CD1c-positive myeloid dendritic cell (primary cell): Measurements from ENCODE around the gene CDH13.

ENCODE experiments used
- DNase-seq: peaks from one replicate; pipeline ENCODE4 v3.0.0-alpha.2; 2016; ENCODE audit errors: extremely low spot score

The CDH13 gene

DNA sequence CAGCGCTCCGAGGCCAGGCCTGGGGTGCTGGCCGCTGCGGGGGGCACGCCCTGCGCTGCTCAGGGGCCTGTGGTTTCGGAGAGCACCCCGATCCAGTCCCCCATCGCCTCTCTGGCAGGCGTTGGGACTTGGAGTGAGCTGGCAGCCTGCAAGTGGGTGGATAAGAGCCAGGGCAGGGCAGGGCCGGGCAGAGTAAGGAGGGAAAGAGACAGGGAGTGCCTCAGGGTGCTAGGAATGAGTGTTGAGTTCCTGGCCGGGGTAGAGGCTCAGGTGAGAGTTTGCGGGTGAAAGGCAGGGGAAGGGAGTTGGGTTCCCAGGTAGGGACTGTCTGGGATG is 1.3 kb downstream of the CDH13 start:
- DNase-seq: no peak

DNA sequence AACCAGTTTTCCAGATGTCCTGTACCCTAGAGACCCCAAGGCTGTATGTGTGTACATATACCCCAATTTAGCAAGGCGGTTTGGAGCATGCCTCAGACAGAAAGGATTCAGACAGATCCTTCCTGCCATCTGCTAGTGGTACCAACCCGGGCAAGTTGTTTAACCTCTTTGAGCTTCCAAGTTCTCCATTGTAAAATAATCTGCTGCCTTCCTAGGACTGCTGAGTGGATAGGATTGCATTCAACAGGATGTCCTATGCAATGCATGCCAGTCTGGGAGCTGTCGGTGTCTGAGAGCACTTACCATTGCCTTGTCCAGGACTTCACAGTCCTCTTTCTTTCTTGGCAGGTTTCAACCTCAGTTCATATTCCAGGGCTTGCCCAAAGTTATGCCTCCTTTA is 1.9 kb downstream of the CDH13 start:
- DNase-seq: no peak

GRCh38 chr16:82629441-82630027 is 2.8 kb downstream of the CDH13 start:
- no peak for DNase-seq

DNA sequence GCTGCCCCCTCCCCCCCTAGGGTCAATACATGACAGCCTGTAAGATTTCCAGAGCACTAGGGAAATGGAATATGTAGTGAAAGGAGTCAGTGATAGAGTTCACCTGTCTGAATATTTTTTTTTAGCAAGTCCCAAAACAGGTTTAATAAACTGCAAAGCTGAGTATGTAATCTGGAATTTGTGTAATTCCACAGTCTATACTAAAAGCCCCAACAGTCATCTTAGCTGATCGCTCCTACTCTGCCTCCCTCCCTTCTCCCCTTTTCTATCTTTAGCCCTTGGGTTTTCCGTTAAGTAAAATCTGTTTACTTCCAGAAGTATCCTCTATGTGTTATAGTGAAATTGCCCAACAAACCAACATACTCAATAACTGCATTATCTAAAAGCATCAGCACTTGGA is 3.5 kb downstream of the CDH13 start:
- DNase-seq: no peak

DNA sequence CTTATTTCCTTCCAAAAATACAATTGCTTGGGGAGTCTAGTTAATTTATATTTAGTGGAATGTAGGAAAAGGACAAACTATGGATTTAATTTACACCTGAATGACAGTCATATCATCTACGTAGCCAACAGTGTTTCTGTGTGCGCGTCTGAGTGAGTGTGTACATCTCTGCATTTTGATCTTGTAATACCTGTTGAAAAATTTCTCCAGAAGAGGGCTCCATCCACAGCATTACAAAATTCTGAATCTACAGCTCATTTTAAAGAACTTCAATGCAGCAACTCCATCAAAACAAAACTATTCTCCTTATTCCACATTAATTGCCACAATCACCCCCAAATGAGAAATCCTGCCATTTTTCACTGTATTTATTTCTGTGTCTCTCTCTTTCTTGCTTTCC is 3.9 kb downstream of the CDH13 start:
- no peak for DNase-seq

DNA sequence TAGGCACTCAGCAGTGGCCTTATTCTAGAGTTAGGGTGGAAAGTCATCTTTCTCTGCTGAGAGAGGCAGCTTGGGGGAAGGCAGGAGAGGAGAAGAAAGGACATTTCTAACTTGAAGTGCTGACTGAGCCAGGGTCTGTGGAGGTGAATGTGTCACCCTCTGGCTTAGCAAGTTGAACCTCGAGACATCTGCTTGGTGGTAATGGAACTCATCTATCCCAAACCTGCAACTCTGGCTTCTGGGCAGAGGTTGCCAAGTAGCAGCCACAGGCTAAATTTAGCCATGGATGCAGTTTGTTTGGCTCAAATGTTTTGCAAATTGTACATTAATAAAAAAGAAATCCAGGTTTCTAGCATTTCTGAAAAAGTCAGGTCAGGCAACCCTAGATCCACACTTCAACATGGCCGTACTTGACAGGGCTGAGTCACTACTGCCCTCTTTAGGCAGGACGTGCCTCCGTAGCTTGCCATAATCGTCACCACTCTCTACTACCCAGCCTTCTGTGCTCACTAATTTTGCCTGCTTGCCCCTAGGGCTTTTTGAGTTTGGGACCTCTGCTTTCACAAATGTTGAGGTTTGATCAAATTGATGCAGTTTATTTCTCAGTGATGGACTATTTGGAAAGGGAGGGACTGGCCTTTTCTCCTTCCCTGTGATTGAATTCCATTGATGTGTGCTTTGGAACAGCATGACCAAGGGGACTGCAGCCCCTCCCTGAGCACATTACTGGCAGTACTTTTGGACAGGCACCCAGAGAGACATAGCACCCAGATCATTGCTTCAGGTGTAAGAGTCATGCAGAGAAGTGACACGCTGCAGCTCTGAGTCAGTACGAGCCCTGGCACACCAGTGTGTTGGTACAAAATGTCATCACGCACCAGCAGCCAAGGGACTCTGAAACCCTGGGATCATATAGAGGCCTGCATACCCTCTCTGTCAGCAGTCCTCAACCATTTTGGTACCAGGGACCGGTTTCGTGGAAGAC is 5.2 kb downstream of the CDH13 start:
- DNase-seq: no peak

DNA sequence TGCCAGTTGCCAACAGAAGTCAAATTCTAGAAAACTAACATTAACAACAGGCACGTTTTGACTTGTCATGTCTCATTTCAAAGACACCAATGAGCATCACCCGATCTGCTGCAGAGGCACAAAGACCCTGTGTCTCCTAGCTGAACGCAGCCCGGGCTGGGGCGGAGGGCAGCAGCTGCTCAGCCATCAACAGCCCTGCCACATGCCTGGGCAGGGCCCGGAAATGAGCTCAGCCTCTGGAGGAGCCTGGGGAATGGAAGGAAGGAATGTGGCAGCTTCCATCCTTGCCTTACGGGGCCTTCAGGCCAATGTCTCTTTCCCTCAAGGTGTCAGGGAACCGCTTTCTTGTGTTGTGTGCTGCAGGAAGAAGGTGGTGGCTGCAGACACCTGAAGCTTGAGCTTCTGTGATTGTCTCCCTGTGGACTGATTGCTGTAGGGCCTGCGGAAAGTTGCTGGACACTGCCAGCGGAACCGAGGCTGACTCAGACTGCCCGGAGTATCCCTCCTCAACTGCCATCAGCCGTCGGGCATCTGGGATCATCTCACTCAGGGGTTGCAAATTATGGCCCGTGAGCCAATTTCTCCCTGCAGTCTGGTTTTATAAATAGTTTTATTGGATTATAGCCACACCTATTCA is 7.3 kb downstream of the CDH13 start:
- no peak for DNase-seq

DNA sequence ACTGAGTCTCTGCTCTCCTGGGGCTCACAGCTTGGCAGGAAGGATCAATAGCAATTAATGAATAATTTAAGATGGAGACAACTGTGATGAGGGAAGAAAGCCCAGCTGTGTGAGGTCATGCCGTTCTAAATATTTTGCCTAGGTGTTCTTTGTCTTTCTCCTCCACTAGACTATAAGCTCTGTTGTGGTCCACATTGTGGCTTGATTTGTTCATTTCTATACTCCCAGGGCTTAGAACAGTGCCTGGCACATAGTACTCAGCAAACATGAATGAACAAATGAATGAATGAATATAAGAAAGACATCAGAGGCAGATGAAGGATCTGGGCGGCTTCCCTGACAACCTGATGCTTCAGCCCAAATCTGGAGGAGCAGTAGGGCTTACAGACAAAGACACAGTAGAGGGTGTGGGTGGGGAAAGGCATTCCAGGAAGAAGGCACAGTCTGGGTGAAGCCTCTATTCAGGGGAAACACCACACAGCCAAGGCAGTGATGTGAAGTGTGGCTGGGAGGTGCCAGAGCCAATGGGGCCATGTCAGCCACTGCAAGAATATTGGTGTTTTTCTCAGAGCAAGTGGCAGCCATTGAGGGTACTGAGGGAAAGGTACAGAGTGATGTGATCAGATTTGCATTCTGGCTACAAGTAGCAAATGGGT is 8.3 kb downstream of the CDH13 start:
- no peak for DNase-seq

DNA sequence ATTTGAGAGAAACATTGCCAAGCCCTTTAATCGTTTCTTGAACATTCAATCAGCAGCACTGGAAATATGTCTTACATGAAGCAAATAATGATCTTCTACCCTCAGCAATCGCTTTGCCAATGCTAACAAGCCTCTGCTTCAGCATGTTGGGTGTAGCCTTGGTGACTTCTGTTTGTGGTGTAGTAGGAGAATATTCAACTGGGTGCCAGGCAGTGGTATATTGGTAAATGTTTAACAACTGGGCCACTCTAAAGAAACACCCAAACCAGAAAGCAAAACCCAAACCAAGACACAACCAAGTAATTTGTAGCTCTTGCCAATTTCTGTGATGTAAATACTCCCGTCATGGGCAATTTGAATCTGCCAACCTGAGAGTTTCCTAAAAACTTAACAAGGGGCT is 9.7 kb downstream of the CDH13 start:
- DNase-seq: no peak

GRCh38 chr16:82636958-82637357 is 10.2 kb downstream of the CDH13 start:
- DNase-seq: no peak

DNA sequence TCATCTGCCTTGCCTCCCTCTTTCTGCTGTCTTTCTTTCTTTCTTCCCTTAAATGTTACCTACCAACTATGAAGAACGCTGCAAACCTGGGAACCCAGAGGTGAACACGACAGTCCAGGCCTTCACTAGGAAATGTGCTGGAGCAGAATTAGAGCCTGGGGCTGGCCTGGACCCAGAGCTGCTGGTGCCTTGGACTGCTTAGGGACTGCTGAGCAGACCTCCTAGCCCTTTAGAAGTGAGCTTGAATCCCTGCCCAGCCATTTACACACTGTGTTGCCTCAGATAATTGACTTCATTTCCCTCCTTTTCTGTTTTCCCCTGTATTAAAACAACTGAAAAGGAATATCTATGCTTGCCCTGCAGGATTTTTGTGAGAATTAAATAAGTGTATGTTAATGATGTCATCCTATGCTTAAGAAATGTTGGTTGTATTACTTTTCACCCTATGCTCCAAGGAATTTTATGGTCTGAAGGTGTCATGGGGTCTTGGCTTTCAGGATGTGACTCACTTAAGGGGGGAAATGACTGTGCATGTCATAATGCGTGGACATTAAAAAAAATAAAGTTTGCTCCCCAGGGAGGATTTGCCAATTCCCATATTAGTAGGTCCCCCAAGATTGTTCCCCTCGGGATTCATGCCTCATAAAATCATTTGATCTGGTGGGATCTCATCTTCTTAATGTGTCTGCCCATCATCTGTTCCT is 11.5 kb downstream of the CDH13 start:
- DNase-seq: no peak

GRCh38 chr16:82639263-82639662 is 12.5 kb downstream of the CDH13 start:
- no peak for DNase-seq

- DNase-seq: peak; percentile 20
These were observed 13.0 kb downstream of the CDH13 start for GRCh38 chr16:82639666-82640336.

- DNase-seq: no peak
These were observed 14.7 kb downstream of the CDH13 start for GRCh38 chr16:82641336-82641984.

GRCh38 chr16:82643136-82643535 is 16.4 kb downstream of the CDH13 start:
- no peak for DNase-seq

- no peak for DNase-seq
These were observed 17.3 kb downstream of the CDH13 start for GRCh38 chr16:82643936-82644630.

GRCh38 chr16:82646504-82646903 is 19.7 kb downstream of the CDH13 start:
- DNase-seq: no peak

DNA sequence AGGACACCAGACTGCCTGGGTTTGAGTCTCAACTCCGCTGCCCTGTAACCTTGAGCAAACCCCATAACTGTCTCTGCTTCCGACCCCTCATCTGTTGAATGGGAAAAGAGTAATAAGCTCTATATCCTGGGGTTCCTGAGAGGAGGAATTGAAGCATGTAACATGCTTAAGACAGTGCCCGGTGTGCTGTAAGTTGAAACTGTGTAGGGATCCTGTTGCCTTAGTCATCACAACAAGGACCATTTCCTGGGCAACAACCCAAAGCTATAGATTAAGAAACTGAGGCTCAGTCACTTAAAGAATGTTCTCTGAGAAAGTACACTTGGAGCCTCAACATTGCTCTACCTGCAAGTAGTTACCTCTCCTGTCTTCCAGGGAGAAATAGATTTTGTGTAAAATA is 23.0 kb downstream of the CDH13 start:
- DNase-seq: no peak

DNA sequence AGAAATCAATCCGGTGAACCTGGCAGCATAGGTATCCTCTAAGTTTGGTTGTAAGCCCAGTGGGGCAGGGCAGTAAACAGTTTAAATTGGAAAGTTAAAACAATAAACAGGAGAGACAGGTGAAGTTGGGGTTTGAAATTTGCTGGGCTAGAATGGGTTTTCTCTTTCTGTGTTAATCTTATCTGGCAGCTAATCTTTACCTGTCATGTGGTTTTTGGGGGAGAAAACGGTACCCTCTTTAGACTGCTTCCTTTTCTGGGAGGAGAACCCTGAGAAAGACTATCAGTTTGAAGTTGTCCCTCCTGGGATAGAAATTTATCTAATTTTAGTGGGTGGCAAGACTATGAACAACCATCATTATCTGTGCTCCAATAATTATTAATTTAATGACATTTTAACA is 24.0 kb downstream of the CDH13 start:
- DNase-seq: no peak
